Measurements from ENCODE around the gene FCRL5.

- TF ChIP-seq HOXB5 (CRISPR knock-in tag; IDR thresholded peaks at IDR 0.05): no peak
- TF ChIP-seq RFX5 (IDR thresholded peaks at IDR 0.05): no peak
- TF ChIP-seq JUN (IDR thresholded peaks at IDR 0.05): no peak
- TF ChIP-seq, protein P1, sequence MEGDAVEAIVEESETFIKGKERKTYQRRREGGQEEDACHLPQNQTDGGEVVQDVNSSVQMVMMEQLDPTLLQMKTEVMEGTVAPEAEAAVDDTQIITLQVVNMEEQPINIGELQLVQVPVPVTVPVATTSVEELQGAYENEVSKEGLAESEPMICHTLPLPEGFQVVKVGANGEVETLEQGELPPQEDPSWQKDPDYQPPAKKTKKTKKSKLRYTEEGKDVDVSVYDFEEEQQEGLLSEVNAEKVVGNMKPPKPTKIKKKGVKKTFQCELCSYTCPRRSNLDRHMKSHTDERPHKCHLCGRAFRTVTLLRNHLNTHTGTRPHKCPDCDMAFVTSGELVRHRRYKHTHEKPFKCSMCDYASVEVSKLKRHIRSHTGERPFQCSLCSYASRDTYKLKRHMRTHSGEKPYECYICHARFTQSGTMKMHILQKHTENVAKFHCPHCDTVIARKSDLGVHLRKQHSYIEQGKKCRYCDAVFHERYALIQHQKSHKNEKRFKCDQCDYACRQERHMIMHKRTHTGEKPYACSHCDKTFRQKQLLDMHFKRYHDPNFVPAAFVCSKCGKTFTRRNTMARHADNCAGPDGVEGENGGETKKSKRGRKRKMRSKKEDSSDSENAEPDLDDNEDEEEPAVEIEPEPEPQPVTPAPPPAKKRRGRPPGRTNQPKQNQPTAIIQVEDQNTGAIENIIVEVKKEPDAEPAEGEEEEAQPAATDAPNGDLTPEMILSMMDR (IDR thresholded peaks at IDR 0.05): no peak
- no peak for TF ChIP-seq EP300 (IDR thresholded peaks at IDR 0.05)
- no peak for TF ChIP-seq PHF8 (IDR thresholded peaks at IDR 0.05; ENCODE audit: borderline replicate concordance, low read depth)
- no peak for TF ChIP-seq NPAS2 (CRISPR knock-in tag; IDR thresholded peaks at IDR 0.05; ENCODE audit: borderline replicate concordance)
- TF ChIP-seq CHD2 (IDR thresholded peaks at IDR 0.05; ENCODE audit: low read length, partially characterized antibody): no peak
- no peak for TF ChIP-seq POLR2A (IDR thresholded peaks at IDR 0.05; ENCODE audit: low read length)
- no peak for TF ChIP-seq CEBPB (IDR thresholded peaks at IDR 0.05)
- no peak for TF ChIP-seq HOXA7 (CRISPR knock-in tag; IDR thresholded peaks at IDR 0.05)
- no peak for TF ChIP-seq RARB (CRISPR knock-in tag; IDR thresholded peaks at IDR 0.05)
- TF ChIP-seq FOSL2 (IDR thresholded peaks at IDR 0.05): no peak
- no peak for TF ChIP-seq FOSL2 (CRISPR knock-in tag; IDR thresholded peaks at IDR 0.05)
- TF ChIP-seq ATOH8 (CRISPR knock-in tag; IDR thresholded peaks at IDR 0.05; ENCODE audit: low read depth): no peak
Observed at GRCh38 chr1:157471531-157471930, 80.8 kb downstream of the FCRL5 start.
